Mucosa of stomach (tissue), 1 donor: ENCODE measurements around the gene OR6C76.
"Not testable (repeated sequence)": the region's sequence is repeated elsewhere in the genome, so short reads cannot be mapped to it uniquely, and the experiment has no call there.

Experiments used
- H3K27me3 ChIP-seq: one replicate; pipeline ENCODE4 v1.7.0; 2013; ENCODE audit warnings: mild to moderate bottlenecking, low read length; ENCODE audit not compliant: control insufficient read depth, insufficient read depth
- H3K36me3 ChIP-seq: one replicate; pipeline ENCODE4 v1.7.0; 2013; ENCODE audit warnings: low read length; ENCODE audit not compliant: control insufficient read depth, insufficient read depth
- H3K4me1 ChIP-seq: one replicate; pipeline ENCODE4 v1.7.0; 2013; ENCODE audit warnings: mild to moderate bottlenecking, low read length; ENCODE audit not compliant: control insufficient read depth, insufficient read depth
- H3K4me3 ChIP-seq: one replicate; pipeline ENCODE4 v1.7.0; 2013; ENCODE audit warnings: low read length
- H3K9ac ChIP-seq: one replicate; pipeline ENCODE4 v1.7.0; 2013; ENCODE audit warnings: mild to moderate bottlenecking, low read length, moderate library complexity
- H3K9me3 ChIP-seq: one replicate; pipeline ENCODE4 v1.7.0; 2013; ENCODE audit warnings: mild to moderate bottlenecking, low read length, moderate library complexity; ENCODE audit not compliant: control insufficient read depth
- donor health status: Pancreatic carcinoma.

The OR6C76 gene

DNA sequence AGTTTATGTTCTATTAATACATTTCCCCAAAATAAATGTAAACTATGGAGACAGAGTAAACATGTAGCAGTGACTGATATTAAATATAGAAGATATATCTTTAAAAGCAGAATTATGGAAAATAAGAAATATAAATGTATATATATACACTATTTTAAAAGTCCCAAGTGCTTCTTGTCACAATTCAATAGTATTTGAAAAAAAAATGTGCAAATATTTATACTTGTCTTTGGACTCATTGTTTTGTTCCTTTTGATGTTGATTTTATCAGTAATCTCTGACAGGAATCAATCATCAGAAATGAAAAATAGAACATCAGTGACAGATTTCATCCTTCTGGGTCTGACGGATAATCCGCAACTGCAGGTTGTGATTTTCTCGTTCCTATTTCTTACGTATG lies at the start of gene OR6C76:
Gene OR6C76, plus strand, starts transcription at position 301 of the 400 bp plus-strand sequence. Its CDS starts 0 bp downstream, at position 301.
- H3K27me3 ChIP-seq, result no peaks in the 10 kb centered on the region
- no peaks in the 10 kb centered on the region for H3K4me1 ChIP-seq
- no peak within 1 kb of the TSS for H3K4me3 ChIP-seq
- no peaks in the 10 kb centered on the region for H3K9me3 ChIP-seq
- H3K36me3 ChIP-seq, result no peaks in the 10 kb centered on the region
- H3K9ac ChIP-seq, result no peak within 1 kb of the TSS

GRCh38 chr12:55385891-55386290 lies 40.2 kb upstream of the OR6C76 start:
- no peaks in the 10 kb centered on the region for H3K4me1 ChIP-seq
- no peak overlapping the region for H3K4me3 ChIP-seq
- no peaks in the 10 kb centered on the region for H3K9me3 ChIP-seq
- no peaks in the 10 kb centered on the region for H3K27me3 ChIP-seq
- H3K9ac ChIP-seq, result no peak overlapping the region
- no peaks in the 10 kb centered on the region for H3K36me3 ChIP-seq

- no peaks in the 10 kb centered on the region for H3K4me1 ChIP-seq
- no peak overlapping the region for H3K9ac ChIP-seq
- H3K9me3 ChIP-seq, result no peaks in the 10 kb centered on the region
- H3K27me3 ChIP-seq, result no peaks in the 10 kb centered on the region
- H3K4me3 ChIP-seq, result no peak overlapping the region
- H3K36me3 ChIP-seq, result no peaks in the 10 kb centered on the region
These were observed 33.8 kb upstream of the OR6C76 start for GRCh38 chr12:55392032-55392795.

GRCh38 chr12:55396326-55396725 lies 29.7 kb upstream of the OR6C76 start:
- no peaks in the 10 kb centered on the region for H3K27me3 ChIP-seq
- no peaks in the 10 kb centered on the region for H3K36me3 ChIP-seq
- no peak overlapping the region for H3K9ac ChIP-seq

DNA sequence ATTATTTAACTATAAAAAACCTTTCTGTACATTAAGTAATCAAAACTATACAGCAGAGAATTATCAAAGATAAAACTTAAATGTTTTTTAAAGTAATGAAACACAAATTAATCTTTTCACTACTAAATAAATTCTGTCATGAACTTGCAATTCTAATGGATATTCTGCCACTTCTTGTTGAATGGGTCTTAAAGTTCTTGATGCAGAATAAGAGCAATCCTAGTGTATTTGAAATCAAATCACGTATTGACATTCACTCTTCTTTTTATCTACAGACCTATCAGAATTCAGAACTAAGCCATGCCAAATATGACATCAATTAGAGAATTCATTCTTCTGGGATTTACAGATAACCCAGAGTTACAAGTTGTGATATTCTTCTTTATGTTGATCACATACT lies 25.8 kb upstream of the OR6C76 start, which contains the start of gene OR6C65:
Gene OR6C65, plus strand, starts transcription at position 301 of the 400 bp plus-strand sequence. Its CDS starts 0 bp downstream, at position 301.
- no peak within 1 kb of the TSS for H3K4me3 ChIP-seq

More at GRCh38 chr12:55396326-55396725, 29.7 kb upstream of the OR6C76 start:
- no peak overlapping the region for H3K4me3 ChIP-seq
- H3K9me3 ChIP-seq, result no peaks in the 10 kb centered on the region
- H3K4me1 ChIP-seq, result no peaks in the 10 kb centered on the region

GRCh38 chr12:55407866-55408265 lies 18.2 kb upstream of the OR6C76 start:
- no peaks in the 10 kb centered on the region for H3K9me3 ChIP-seq

More for the DNA sequence above, 25.8 kb upstream of the OR6C76 start, which contains the start of gene OR6C65:
- Histone ChIP-seq H3K27me3 (no peaks in the 10 kb centered on the region), H3K9ac (no peak within 1 kb of the TSS), H3K9me3 (no peaks in the 10 kb centered on the region), H3K4me1 (no peaks in the 10 kb centered on the region), H3K36me3 (no peaks in the 10 kb centered on the region)

DNA sequence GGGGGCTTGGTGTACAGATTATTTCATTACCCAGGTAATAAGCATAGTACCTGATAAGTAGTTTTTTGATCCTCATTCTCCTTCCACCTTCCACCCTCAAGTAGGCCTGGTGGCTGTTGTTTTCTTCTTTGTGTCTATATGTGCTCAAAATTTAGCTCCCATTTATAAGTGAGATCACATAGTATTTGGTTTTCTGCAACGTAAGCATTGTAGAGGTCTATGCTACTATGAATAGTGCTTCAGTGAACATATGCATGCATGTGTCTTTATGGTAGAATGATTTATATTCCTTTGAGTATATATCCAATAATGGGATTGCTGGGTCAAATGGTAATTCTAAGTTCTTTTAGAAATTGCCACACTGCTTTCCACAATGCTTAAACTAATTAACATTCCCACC lies 16.9 kb upstream of the OR6C76 start:
- H3K27me3 ChIP-seq, H3K4me1 ChIP-seq, H3K4me3 ChIP-seq, H3K9me3 ChIP-seq, H3K9ac ChIP-seq, H3K36me3 ChIP-seq: not testable (repeated sequence)

More at GRCh38 chr12:55407866-55408265, 18.2 kb upstream of the OR6C76 start:
- no peaks in the 10 kb centered on the region for H3K27me3 ChIP-seq
- H3K4me3 ChIP-seq, result no peak overlapping the region
- H3K4me1 ChIP-seq, result no peaks in the 10 kb centered on the region
- H3K9ac ChIP-seq, result no peak overlapping the region
- no peaks in the 10 kb centered on the region for H3K36me3 ChIP-seq

DNA sequence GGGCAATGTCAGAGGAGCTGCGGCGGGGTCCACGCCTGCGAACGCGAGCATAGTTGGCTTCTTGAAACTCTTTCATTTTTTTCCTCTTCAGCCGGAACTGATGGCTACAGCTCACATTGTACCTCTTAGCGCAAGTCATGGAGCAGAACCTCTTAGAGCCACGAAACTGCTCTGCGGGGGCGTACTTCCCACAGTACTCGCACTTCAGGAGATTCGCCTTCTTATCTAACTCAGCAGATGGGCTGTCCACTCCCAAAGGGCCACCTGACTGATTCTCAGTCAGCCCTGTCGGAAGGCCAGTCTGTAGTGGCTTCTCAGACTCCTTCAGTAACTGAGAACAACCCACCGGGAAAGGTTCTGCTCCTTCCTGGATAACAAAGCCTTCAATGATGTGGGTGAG lies 13.9 kb upstream of the OR6C76 start:
- not testable (repeated sequence) for H3K9me3 ChIP-seq, H3K36me3 ChIP-seq, H3K4me1 ChIP-seq, H3K27me3 ChIP-seq, H3K4me3 ChIP-seq, H3K9ac ChIP-seq

DNA sequence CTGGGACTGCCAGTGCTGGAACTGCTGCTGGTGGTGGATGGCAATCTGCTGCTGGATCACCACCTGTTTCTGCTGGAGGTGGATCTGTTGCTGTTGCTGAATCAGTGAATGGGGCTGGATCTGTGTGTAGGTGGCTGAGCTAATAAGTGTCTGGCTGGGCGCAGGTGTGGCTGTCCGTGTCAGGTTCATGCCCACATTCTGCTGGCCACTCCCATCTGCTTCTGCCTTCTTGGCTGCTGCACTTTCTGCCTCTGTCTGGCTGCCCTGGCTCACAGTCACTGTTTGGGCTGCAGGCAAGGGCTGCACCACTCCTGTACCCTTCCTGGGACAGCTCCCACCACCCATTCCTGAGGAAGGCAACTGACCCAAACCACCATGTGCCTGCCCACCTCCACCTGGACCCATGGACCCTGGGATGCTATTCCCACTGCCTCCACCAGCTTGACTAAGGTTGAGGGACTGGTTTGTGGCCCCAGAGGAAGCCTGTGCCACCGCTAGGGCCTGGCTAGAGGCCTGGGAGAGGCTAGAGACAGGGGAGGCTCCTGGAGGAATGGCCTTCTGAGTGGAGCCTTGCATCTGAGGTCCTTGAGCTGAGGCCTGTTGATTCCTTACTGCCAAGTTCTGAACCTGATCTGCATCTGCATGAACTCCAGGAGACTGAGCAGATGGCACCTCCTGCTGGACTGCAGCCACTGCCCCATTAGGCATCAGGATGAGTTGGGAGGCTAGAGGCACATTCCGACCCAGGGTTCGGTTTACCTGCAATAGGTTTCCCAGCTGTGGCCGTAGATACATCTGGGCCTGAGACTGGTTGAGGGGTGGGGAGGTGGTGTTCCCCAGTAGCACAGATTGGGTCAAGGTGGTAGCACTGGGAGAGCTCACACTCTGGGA lies 12.3 kb upstream of the OR6C76 start:
- not testable (repeated sequence) for H3K36me3 ChIP-seq, H3K9me3 ChIP-seq, H3K4me1 ChIP-seq, H3K27me3 ChIP-seq, H3K9ac ChIP-seq, H3K4me3 ChIP-seq

DNA sequence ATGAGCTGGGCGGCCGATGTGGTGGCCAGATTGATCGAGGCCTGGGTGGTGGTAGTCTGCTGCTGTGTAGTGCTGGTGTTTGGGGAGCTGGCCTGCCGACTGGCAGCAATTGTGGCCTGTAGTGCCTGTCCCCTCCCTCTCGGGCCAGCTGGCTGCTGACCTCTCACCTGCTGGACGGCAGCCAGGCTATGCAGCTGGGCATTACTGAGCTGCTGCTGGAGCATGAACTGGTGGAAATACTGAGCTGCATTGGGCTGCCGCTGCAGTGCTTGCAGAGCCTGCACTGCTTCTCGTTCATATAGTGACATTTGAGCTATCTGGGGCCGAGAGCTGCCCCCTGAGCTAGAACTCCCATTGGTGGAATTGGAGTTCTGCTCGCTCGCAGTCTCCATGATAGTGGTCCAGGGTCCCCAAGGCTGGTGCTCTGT lies 11.6 kb upstream of the OR6C76 start:
- H3K36me3 ChIP-seq, H3K9ac ChIP-seq, H3K27me3 ChIP-seq, H3K4me1 ChIP-seq, H3K9me3 ChIP-seq, H3K4me3 ChIP-seq: not testable (repeated sequence)

DNA sequence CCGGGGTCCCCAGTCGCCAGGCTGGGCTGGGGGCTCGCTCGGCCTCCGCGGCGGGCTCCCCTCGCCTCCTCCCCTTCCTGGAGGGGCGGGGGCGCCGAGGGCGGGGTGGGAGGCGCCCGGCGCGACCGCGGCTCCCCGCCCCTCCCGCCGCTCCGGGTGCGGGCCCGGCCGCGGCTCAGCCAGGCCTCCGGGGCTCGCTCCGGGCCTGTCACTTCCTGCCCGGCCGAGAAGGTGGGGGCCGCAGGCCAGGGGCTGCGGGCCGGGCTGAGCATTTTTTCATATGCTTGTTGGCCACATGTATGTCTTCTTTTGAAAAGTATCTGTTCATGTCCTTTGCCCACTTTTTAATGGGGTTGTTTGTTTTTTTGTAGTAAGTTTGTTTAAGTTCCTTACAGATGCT lies 11.2 kb upstream of the OR6C76 start:
- H3K4me3 ChIP-seq, H3K36me3 ChIP-seq: not testable (repeated sequence)

DNA sequence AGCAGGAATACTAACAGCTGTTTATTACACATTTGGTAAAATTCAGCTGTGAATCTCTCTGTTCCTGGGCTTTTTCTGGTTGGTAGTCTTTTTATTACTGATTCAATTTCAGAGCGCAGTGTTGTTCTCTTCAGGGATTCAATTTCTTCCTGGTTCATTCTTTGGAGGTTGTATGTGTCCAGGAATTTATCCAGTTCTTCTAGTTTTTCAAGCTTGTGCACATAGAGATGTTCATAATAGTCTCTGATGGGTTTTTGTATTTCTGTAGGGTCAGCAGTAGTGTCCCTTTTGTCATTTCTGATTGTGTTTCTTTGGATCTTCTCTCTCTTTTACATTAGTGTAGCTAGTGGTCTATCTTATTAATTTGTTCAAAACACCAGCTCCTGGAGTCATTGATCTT lies 9.1 kb upstream of the OR6C76 start:
- no peaks in the 10 kb centered on the region for H3K9me3 ChIP-seq
- H3K4me3 ChIP-seq, result no peak overlapping the region
- H3K27me3 ChIP-seq, result no peaks in the 10 kb centered on the region
- H3K9ac ChIP-seq, result no peak overlapping the region
- H3K36me3 ChIP-seq, result no peaks in the 10 kb centered on the region
- H3K4me1 ChIP-seq, result no peaks in the 10 kb centered on the region

More for the DNA sequence above, 11.2 kb upstream of the OR6C76 start:
- H3K4me1 ChIP-seq, H3K9me3 ChIP-seq, H3K9ac ChIP-seq, H3K27me3 ChIP-seq: not testable (repeated sequence)
